Neuron (in vitro differentiated cells): ENCODE measurements around the gene TSC1.
"Not testable (repeated sequence)": the region's sequence is repeated elsewhere in the genome, so short reads cannot be mapped to it uniquely, and the experiment has no call there.

Experiments
- H2AFZ ChIP-seq: one replicate; pipeline ENCODE4 v1.6.1; 2013; ENCODE audit warnings: low read depth, mild to moderate bottlenecking, inconsistent platforms, low read length, moderate library complexity
- H3K27me3 ChIP-seq: one replicate; pipeline ENCODE4 v1.6.1; 2013; ENCODE audit warnings: low read length; ENCODE audit not compliant: insufficient read depth
- H3K36me3 ChIP-seq: one replicate; pipeline ENCODE4 v1.6.1; 2013; ENCODE audit warnings: low read length; ENCODE audit not compliant: insufficient read depth
- H3K4me1 ChIP-seq: one replicate; pipeline ENCODE4 v1.6.1; 2013; ENCODE audit warnings: low read length; ENCODE audit not compliant: insufficient read depth
- H3K4me3 ChIP-seq: 2 replicates; pipeline ENCODE4 v1.5.1; 2013; ENCODE audit warnings: mild to moderate bottlenecking, low read length, moderate library complexity
- H3K9me3 ChIP-seq: one replicate; pipeline ENCODE4 v1.6.1; 2013; ENCODE audit warnings: low read length

The TSC1 gene

DNA sequence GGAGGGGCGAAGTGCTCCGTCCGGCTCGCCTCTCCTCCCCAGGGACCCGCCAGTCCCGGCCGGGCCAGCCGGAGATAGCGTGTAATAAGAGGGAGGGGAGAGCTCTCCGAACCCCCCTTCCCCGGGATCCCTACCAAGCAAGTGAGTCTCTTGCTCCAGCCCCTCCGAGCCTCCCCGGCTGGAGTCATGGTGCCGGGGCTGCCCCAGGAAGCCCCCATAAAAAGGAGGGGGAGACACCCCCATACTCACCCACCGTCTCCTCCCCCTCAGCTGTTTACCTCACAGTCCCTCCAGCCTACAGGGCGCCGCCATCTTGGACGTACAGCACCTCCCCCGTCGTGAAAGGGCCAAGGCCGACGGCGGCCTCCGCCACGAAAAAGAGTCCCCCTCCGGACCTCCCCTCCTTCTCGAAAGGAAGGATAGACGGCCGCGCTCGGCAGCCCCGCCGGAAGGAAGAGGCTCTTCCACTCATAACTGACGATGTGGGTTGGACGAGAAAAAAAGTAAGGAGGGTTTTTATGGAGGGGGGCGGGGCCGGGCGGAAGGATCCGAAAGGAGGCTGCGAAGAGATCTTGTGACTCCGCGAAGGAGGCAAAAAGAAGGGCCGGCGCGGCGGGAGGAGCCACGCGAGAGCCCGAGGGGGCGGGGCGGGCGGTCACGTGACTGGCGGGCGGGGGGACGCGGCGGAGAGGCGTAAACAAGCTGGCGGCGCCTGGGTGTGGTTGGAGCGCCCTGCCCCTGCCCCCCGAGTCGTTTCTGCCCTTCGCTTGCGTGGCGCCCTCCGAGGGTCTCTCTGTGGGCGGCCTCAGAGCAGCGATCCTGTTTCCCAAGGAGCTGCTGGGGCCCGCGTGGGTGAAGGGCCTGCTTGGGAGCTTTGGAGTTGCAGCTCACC lies at the start of gene TSC1:
TSS of gene TSC1 (minus strand) at position 323 of the 892 bp plus-strand sequence. CDS start 15,744 bp downstream, outside the sequence.
- Histone ChIP-seq H3K36me3 (no peaks in the 10 kb centered on the region), H2AFZ (peak within 1 kb of the TSS; percentile 82), H3K9me3 (no peaks in the 10 kb centered on the region), H3K27me3 (no peaks in the 10 kb centered on the region), H3K4me3 (peak within 1 kb of the TSS; percentile 91), H3K4me1 (peaks cover 28% of the 10 kb centered on the region)

DNA sequence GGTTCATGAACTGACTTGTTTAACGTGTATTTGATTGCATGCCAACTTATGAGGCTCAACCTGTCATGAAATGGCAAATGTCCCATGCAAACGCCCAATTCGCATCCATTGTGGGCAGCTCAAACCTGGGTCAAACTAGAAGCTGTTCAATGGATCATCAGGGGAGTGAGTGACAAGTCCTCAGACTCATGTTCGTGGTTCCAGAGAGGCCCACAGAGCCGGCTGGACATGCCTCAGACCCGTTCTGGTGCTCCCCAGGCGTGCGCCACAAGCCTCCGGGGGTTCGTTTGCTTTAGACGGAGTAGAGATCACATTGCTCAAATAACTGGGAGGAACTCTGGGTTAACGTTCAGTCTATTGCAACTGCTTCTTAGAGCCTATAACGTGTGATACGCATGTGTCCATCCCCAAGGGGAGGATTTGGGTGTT lies 49.1 kb upstream of the TSC1 start:
- Histone ChIP-seq H3K4me1 (peaks cover 4% of the 10 kb centered on the region), H3K27me3 (peaks cover 31% of the 10 kb centered on the region), H2AFZ (no peak overlapping the region), H3K36me3 (no peaks in the 10 kb centered on the region), H3K4me3 (no peak overlapping the region), H3K9me3 (no peaks in the 10 kb centered on the region)

DNA sequence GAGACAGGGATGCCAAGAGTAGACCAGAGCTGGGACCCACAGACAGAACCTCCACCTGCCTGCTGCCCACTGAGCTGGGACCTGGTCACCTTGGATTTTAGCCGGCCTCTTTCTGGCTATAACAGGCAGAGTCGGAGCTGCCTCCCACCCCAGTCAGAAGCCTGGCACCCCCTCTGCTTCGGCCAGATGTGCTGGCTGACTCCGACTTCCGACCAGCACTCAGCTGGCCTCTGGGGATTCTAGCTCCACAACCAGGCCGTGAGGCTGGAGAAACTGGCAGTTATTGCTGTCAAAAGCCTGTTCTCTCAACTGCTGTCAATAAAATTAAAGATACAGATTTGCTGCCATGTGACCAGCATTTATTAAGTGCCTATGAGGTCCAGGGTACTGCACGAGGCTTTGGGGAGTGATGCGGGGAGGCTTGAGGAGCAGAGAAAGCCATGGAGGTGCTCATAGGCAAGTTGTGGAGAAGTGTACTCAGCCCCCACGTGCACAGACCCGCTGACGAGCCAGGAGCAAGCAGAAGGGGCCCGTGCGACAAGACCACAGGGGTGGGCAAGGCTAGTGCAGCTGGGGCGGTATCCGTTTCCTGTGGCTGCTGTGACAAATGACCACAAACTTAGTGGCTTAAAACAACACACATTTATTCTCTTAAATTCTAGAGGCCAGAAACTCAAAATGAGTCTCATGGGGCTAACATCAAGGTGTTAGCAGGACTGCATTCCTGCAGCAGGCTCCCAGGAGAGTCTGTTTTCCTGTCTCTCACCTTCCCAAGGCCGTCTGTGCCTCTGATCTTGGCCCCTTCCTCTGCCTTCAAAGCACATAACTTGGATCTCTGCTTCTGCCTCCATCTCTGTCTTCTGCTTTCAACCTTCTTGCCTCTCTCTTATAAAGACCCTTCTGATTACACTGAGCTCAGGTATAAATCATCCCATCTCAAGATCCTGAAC lies 47.2 kb upstream of the TSC1 start:
- H2AFZ ChIP-seq, result no peak overlapping the region
- H3K27me3 ChIP-seq, result peaks cover 41% of the 10 kb centered on the region
- H3K4me1 ChIP-seq, result peaks cover 4% of the 10 kb centered on the region
- H3K4me3 ChIP-seq, result no peak overlapping the region
- no peaks in the 10 kb centered on the region for H3K36me3 ChIP-seq
- H3K9me3 ChIP-seq, result no peaks in the 10 kb centered on the region

DNA sequence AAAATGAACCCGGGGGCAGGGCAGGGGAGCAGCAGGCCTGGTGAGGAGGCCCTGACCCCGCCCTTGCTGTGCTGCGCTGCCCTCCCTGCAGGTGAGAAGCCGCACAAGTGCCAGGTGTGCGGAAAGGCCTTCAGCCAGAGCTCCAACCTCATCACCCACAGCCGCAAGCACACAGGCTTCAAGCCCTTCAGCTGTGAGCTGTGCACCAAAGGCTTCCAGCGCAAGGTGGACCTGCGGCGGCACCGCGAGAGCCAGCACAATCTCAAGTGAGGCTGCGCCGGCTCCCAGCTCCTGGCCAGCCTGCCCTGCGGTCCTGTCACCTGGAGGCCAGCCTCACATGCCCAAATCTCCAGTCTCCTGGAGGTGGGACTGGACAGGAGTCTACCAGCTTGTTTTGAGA lies 46.4 kb upstream of the TSC1 start:
- Histone ChIP-seq H3K27me3 (peaks cover 38% of the 10 kb centered on the region), H3K4me1 (peaks cover 4% of the 10 kb centered on the region), H3K36me3 (no peaks in the 10 kb centered on the region), H2AFZ (no peak overlapping the region), H3K9me3 (no peaks in the 10 kb centered on the region), H3K4me3 (no peak overlapping the region)

DNA sequence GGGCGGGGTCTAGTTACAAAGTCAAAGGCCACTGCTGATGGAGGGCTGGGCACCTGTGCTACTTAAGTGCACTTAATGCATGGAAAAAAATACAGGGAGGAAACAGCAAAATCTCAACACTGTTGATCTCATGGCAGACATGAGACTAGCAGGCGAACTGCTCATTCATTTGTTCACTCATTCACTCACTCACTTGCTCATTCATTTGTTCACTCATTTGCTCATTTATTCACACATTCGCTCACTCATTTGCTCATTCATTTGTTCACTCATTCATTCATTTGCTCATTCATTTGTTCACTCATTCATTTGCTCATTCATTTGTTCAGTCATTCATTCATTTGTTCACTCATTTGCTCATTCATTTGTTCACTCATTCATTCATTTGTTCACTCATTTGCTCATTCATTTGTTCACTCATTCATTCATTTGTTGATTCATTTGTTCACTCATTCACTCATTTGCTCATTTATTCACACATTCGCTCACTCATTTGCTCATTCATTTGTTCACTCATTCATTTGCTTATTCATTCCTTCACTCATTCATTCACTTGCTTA lies 45.7 kb upstream of the TSC1 start:
- peaks cover 39% of the 10 kb centered on the region for H3K27me3 ChIP-seq
- H3K4me1 ChIP-seq, H3K4me3 ChIP-seq, H3K36me3 ChIP-seq, H3K9me3 ChIP-seq, H2AFZ ChIP-seq: not testable (repeated sequence)

DNA sequence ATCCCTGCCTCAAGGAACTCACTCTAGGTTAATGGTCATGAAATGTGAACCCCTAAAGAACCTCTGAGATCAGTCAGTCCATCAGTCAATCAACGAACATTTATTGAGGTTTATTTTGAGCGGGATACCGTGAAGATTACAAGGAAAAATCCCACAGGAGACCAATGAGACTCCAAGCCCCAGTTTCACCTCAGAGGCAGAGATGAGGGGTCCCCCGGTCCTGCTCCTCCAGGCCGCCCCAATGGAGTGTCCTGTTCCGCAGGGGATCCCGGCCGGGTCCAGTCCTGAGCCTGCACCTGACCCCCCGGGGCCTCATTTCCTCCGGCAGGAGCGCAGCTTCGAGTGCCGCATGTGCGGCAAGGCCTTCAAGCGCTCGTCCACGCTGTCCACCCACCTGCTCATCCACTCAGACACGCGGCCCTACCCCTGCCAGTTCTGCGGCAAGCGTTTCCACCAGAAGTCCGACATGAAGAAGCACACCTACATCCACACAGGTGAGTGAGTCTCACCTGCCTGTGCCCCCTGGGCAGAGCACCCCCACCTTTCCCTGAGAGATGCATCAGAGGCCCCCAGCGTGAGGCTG lies 45.1 kb upstream of the TSC1 start:
- H3K4me3 ChIP-seq, result no peak overlapping the region
- H3K9me3 ChIP-seq, result no peaks in the 10 kb centered on the region
- no peaks in the 10 kb centered on the region for H3K36me3 ChIP-seq
- H3K27me3 ChIP-seq, result peaks cover 38% of the 10 kb centered on the region
- H3K4me1 ChIP-seq, result peaks cover 1% of the 10 kb centered on the region
- H2AFZ ChIP-seq, result no peak overlapping the region

DNA sequence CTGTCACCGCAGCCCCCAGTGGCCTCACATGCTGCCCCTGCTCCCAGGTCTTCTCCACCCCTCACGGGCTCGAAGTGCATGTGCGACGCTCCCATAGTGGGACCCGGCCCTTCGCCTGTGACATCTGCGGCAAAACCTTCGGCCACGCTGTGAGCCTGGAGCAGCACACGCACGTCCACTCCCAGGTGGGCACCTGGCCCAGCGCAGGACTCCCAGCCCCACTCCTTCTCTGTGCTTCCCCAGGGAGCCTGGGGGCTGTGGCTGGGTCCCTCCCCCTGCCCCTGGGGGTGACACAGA lies 44.5 kb upstream of the TSC1 start:
- no peaks in the 10 kb centered on the region for H3K4me1 ChIP-seq
- peaks cover 37% of the 10 kb centered on the region for H3K27me3 ChIP-seq
- no peak overlapping the region for H2AFZ ChIP-seq
- no peaks in the 10 kb centered on the region for H3K36me3 ChIP-seq
- H3K4me3 ChIP-seq, result no peak overlapping the region
- no peaks in the 10 kb centered on the region for H3K9me3 ChIP-seq

DNA sequence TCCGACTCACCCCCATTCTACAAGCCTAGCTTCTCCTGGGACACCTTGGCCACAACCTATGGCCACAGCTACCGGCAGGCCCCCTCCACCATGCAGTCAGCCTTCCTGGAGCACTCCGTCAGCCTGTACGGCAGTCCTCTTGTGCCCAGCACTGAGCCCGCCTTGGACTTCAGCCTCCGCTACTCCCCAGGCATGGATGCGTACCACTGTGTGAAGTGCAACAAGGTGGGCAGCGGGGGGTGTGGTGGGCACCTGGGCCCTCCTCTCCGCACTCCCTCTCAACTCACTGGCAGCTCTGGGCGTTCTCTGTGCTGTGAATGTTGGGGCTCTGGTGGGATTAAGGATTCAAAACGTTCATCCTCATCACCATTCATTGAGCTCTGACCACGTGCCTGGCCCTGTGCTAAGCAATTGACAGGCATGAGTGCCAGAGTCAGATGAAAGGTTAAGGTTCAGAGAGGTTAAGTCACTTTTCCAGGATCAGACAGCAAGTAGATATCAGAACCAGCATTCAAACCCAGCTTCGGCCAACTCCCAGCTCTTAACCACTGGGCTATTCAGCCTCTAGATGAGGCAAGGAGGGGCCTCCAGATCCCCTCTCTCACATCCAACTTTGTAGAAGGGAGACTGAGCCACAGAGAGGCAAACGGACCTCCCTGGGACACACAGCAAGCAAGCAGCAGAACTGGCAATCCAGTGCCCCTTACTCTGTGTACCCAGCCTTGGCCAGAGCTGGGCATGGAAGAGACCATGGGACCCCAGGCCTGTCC lies 44.0 kb upstream of the TSC1 start:
- no peaks in the 10 kb centered on the region for H3K36me3 ChIP-seq

DNA sequence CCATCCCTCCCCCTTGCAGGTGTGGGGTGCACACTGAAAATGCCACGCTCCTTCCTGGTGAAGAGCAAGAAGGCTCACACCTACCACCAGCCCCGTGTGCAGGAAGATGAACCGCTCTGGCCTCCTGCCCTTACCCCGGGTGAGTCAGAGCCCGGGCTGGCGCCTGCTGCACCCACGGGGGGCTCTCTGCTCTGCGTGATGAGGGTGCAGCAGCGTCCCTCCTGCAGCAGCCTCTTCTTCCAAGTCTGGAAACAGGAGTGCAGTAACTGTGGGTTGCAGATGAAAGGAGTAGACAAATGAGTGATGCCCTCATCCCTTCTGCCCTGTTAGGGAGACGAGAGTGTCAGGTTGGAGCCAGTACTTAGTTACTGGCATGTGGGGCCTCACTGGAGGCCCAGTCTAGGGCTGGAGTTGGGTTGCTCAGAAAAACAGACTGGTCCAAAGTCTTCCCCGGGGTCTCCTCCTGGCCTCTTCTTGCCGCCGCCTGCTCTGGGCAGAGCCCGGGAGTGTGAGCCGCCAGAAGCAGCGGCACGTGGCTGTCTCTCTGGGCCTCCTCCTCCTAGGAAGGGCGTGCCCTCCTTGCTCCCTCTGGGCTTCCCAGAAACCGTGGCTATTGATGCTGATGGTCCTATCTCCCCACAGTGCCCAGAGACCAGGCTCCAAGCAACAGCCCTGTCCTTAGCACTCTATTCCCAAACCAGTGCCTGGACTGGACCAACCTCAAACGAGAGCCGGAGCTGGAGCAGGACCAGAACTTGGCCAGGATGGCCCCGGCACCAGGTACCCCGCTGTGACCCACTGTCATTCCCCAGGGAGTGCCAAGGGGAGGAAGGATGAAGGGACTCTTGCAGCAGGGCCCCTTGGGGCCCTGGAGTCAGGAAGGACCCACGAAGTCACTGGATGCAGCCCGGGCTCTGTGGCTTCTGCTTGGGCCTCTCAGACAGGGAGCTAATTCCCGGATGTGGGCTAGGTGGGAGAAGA lies 42.5 kb upstream of the TSC1 start:
- Histone ChIP-seq H3K9me3 (no peaks in the 10 kb centered on the region), H3K36me3 (no peaks in the 10 kb centered on the region), H2AFZ (no peak overlapping the region), H3K4me3 (no peak overlapping the region), H3K27me3 (peaks cover 32% of the 10 kb centered on the region), H3K4me1 (no peaks in the 10 kb centered on the region)

More for the DNA sequence above, 44.0 kb upstream of the TSC1 start:
- no peaks in the 10 kb centered on the region for H3K4me1 ChIP-seq
- no peak overlapping the region for H3K4me3 ChIP-seq
- H3K9me3 ChIP-seq, result no peaks in the 10 kb centered on the region
- H2AFZ ChIP-seq, result no peak overlapping the region
- peaks cover 35% of the 10 kb centered on the region for H3K27me3 ChIP-seq

DNA sequence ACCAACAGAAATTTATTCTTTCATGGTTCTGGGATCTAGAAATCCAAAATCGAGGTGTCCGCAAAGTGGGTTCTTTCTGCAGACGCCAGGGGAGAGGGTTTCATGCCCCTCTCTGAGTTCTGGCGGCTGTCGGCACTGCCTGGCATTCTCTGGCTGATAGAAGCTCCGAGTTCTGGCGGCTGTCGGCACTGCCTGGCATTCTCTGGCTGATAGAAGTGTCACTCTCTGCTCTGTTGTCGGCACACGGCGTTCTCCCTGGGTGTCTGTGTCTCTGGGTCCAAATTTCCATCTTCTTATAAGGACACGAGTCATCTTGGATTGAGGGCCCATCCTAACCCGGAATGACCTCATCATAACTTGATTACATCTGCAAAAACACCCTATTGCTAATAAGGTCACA lies 41.7 kb upstream of the TSC1 start:
- H3K4me1 ChIP-seq, result no peaks in the 10 kb centered on the region
- H3K9me3 ChIP-seq, result no peaks in the 10 kb centered on the region
- peaks cover 29% of the 10 kb centered on the region for H3K27me3 ChIP-seq
- no peak overlapping the region for H2AFZ ChIP-seq
- H3K36me3 ChIP-seq, result no peaks in the 10 kb centered on the region
- no peak overlapping the region for H3K4me3 ChIP-seq

DNA sequence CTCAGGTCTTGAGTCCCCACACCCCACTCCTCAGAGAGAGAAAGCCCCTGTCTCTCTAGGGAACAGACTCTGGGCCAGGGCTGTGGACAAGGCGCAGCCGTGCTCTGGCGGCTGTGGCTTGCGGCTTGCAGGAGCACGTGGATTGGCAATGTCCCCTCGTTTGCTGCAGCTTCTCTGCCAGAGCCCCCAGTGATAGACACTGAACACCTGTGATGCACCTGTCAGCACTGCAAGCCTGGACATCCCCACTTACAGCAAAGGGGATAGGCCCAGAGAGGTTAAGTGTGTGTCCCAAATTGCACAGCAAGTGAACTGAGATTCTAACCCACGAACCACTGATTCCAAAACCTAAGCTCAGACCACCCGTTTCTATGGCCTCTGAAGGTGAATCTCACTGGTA lies 41.1 kb upstream of the TSC1 start:
- Histone ChIP-seq H3K4me1 (no peaks in the 10 kb centered on the region), H3K36me3 (no peaks in the 10 kb centered on the region), H2AFZ (no peak overlapping the region), H3K4me3 (no peak overlapping the region), H3K9me3 (no peaks in the 10 kb centered on the region), H3K27me3 (peaks cover 29% of the 10 kb centered on the region)

DNA sequence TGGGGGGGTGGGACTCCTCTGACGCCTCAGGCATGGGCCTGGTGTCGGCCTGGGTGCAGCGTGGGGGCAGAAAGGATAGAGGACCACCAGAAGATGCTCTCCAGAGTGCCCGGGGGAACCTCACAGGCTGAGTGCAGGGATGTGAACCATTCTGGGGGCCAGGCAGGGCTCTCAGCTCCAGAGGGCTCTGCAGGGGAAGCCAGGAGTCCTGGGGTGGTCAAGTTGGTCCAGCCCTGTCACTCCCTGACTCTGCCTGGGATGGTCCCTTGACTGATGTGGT lies 40.6 kb upstream of the TSC1 start:
- Histone ChIP-seq H2AFZ (no peak overlapping the region), H3K4me3 (no peak overlapping the region), H3K27me3 (peaks cover 29% of the 10 kb centered on the region), H3K4me1 (no peaks in the 10 kb centered on the region), H3K36me3 (no peaks in the 10 kb centered on the region), H3K9me3 (no peaks in the 10 kb centered on the region)
